Measurements from ENCODE around the gene NARS2.

DNA sequence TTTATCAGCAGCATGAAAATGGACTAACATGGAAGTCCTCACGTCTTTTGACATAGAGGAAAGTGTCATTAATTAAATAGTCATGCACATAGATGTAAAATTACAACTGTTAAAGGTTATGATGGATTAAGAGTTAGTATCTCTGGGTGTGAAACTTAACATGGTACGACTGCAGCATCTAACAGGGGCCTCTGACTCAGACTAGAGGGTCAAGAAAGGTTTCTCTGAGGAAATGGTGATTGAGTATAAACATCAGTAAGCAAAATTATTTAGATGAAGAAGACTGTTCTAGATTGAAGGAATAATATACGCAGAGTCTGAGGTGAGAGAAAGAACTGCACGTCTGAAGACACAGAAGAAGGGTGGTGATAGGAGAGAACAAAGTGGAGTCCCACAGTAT is 114.9 kb downstream of the NARS2 start:
- TF ChIP-seq EGR1 (IDR thresholded peaks at IDR 0.05) (no peak), NFIC (IDR thresholded peaks at IDR 0.05) (no peak), TEAD4 (IDR thresholded peaks at IDR 0.05) (no peak), EP300 (IDR thresholded peaks at IDR 0.05; ENCODE audit: borderline replicate concordance) (no peak), REST (IDR thresholded peaks at IDR 0.05; ENCODE audit: low read depth) (no peak), CEBPB (IDR thresholded peaks at IDR 0.05) (no peak), TAF1 (IDR thresholded peaks at IDR 0.05; ENCODE audit: low read depth) (no peak), YY1 (IDR thresholded peaks at IDR 0.05; ENCODE audit: low read depth) (no peak), USF1 (IDR thresholded peaks at IDR 0.05) (no peak), FOXM1 (IDR thresholded peaks at IDR 0.05; ENCODE audit: borderline replicate concordance, low read depth) (no peak)
- TF ChIP-seq, protein P1, sequence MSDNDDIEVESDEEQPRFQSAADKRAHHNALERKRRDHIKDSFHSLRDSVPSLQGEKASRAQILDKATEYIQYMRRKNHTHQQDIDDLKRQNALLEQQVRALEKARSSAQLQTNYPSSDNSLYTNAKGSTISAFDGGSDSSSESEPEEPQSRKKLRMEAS (IDR thresholded peaks at IDR 0.05) = no peak
